DMS79 treated with DMSO at 0.1 percent for 48 hours (cell line): Measurements from ENCODE around the gene TMA7.
"Not testable (repeated sequence)": the region's sequence is repeated elsewhere in the genome, so short reads cannot be mapped to it uniquely, and the experiment has no call there.

Experiments used
- DNase-seq: peaks from one replicate; lab custom pipeline; 2025; lab: John Stamatoyannopoulos, UW

The TMA7 gene

GRCh38 chr3:48436477-48436787 lies 3.6 kb upstream of the TMA7 start:
- DNase-seq = no peak

- DNase-seq = no peak
These were observed 3.2 kb upstream of the TMA7 start for GRCh38 chr3:48436855-48437254.

DNA sequence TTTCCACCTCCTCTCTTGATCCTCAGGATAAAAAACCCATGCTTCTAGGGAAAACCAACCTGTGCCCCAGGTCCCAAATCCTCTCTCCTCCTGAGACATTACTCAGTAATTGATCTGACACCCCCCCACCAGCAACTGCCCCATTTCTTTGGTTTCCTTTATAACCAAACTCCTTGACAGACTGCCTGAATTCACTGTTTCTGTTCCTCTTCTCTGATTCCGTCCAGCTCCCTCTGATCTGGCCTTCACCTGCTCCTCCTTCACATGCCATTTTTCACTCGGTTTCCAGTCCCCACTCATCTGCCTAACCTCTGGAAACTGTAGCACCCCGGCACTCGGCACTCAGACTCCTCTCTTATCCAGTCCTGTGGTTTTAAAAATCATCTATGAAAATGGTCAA lies 2.2 kb upstream of the TMA7 start:
- no peak for DNase-seq

DNA sequence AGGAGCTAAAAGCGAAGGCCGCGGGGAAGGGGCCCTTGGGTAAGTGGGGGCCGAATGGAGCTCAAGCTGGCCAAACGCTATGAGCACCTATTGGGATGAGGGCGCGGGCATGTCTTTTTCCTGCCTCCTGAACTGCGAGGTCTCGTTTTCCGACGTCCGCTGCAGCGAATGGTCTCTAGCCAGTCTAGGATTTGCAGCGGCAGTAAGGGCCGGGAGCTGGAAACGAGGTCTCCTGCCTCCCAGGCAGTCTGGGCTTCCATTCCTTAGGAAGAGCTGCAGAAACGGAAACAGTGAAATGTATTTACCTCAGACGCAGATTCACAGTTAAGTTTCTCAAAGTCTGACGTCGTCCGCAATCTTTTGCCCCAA lies 517 bp downstream of the TMA7 start:
- no peak for DNase-seq

DNA sequence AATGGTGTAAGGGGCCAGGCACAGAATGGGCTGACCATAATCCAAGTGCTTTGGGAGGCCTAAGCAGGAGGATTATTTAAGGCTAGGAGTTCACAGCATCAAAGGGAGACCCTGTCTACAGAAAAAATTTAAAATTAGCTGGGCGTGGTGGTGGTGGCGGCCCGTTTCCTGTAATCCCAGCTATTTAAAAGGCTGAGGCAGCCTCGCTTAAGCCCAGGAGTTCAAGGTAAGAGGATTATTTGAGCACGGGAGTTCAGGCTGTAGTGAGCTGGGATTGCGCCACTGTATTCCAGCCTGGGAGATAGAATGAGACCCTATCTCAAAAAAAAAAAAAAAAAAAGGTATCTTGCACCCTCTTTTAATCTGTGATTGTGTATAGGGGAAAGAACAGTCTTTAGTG lies 1.9 kb downstream of the TMA7 start:
- DNase-seq = no peak

DNA sequence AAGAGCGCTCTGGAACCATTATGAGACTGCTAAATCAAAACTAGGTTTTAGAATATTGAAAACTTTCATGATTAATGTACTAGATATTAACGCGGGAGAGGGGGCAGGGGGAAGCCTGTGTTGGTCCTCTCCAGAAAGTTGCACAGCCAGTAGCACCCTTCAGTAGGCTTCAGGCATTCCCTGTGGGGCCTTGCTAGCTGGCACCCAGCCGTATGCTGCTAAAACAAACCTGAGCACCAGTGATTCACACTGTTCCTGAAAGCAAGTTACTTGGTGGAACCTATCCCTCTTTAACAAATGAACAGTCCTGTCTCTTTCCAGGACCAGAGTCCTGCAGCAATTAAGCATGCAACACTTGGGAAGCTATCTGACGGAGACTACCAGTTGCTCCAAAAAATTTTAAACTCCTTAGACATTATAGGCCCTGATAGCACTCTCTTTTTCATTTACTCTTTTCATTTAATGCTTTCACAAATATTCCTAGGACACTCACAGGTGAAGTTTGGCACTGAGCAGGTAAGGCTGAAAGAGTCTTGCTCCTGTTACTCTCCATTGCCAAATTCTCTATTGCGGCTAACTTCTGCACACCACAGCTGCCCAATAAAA lies 5.3 kb downstream of the TMA7 start:
- no peak for DNase-seq

DNA sequence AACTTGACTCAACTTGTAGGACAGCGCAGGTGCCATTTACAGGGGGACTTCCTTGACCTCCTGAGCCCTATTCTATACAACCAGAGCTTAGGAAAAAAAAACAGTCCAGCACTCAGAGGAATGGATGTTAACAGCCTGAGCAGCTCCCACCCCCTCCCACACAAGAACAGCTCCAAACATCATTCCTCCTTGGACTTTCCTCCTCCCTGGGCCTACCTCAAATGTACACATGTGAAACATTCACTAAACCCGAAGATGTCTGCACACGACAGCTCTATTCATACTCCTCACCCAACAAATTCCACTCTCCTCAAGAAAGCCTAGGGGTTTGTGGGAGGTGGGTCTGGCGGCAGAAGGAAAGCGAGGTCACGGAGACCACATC lies 6.0 kb downstream of the TMA7 start:
- no peak for DNase-seq

DNA sequence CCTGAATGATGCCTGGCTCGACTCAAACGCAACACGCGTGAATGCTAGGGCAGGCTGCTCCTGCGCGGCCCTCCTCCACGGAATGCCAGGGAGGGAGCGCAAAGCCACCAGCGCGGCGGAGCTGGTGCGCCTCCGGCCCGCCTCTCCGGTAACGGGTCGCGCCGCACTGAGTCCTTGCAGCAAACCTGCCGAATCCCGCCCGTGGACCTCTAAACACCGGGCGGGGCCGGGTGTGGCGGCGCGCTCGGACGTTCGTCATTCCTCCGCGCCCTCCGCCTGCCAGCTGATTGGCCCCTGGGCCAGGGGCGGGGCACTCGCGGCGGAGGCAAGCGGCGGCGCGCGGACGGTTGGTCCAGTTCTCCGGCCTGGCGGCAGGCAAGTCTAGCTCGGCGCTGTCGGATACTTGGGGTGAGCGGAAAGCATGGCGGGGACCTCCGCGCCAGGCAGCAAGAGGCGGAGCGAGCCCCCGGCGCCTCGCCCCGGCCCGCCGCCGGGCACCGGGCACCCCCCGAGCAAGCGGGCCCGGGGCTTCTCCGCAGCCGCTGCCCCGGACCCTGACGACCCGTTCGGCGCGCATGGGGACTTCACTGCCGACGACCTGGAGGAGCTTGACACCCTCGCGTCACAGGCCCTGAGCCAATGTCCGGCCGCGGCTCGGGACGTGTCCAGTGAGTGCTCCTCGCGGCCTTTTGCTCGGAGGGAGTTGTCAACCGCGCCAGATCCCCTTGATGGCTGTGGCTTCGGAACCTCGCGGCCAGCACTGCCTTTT lies 6.6 kb downstream of the TMA7 start, which contains the start of gene ATRIP:
ATRIP (plus strand) TSS at position 313 of the 769 bp plus-strand sequence; CDS start at position 422, 109 bp downstream.
- peak; percentile 43 for DNase-seq

GRCh38 chr3:48451270-48451669 lies 11.2 kb downstream of the TMA7 start:
- peak; percentile 48 for DNase-seq

- DNase-seq = no peak
These were observed 16.4 kb downstream of the TMA7 start for GRCh38 chr3:48456456-48456855.

DNA sequence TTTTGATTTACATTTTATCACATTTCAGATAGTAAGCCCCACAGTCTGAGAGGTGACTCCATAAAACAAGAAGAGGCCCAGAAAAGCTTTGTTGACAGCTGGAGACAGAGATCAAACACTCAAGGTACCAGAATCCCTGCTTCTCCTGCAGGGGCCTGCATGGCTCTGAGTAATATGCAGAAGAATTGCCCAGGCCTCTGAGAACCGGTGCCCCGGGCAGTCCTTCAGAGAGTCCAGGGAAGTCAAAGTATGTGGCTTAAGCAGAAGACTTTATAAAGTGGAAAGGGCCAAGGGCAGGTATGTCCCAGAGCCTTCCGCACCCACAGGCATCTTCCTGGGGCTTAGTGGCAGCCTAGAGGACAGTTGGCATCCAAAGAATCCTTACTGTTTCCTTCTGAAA lies 19.3 kb downstream of the TMA7 start:
- DNase-seq = no peak

- no peak for DNase-seq
These were observed 19.9 kb downstream of the TMA7 start for GRCh38 chr3:48459773-48460516.

DNA sequence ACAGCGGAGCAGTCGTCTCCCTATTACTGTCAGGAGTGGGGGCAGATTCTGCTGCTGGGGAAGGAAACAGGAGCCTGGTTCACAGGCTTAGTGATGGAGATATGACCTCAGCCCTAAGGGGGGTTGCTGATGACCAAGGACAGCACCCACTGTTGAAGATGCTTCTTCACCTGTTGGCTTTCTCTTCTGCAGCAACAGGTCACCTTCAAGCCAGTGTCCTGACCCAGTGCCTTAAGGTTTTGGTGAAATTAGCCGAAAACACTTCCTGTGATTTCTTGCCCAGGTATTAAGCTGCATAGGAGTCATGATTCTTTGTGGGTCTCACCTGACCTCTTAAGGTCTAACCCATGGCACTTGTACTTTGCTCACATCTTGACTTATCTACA lies 20.5 kb downstream of the TMA7 start:
- DNase-seq = no peak

- DNase-seq = not testable (repeated sequence)
These were observed 21.7 kb downstream of the TMA7 start for GRCh38 chr3:48461767-48462166.

- DNase-seq = no peak
These were observed 23.6 kb downstream of the TMA7 start for GRCh38 chr3:48463703-48464102.

DNA sequence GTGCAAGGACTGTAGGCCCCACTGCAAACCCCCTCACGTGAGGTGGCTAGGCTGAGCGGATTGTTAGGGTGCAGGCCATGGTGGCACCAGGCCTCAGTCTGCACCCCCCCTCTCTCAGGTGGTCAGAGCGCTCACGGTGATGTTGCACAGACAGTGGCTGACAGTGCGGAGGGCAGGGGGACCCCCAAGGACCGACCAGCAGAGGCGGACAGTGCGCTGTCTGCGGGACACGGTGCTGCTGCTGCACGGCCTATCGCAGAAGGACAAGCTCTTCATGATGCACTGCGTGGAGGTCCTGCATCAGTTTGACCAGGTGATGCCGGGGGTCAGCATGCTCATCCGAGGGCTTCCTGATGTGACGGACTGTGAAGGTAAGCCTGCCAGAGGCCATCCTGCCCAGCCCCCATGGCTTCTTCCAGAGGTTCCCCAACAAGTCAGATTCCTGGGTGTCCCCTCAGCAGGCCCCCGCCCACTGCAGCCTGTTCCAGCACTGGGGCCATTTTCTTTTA lies 24.7 kb downstream of the TMA7 start:
- no peak for DNase-seq

GRCh38 chr3:48465237-48465530 lies 25.1 kb downstream of the TMA7 start:
- DNase-seq = no peak

GRCh38 chr3:48465531-48466378 lies 25.7 kb downstream of the TMA7 start:
- DNase-seq = peak; percentile 66

DNA sequence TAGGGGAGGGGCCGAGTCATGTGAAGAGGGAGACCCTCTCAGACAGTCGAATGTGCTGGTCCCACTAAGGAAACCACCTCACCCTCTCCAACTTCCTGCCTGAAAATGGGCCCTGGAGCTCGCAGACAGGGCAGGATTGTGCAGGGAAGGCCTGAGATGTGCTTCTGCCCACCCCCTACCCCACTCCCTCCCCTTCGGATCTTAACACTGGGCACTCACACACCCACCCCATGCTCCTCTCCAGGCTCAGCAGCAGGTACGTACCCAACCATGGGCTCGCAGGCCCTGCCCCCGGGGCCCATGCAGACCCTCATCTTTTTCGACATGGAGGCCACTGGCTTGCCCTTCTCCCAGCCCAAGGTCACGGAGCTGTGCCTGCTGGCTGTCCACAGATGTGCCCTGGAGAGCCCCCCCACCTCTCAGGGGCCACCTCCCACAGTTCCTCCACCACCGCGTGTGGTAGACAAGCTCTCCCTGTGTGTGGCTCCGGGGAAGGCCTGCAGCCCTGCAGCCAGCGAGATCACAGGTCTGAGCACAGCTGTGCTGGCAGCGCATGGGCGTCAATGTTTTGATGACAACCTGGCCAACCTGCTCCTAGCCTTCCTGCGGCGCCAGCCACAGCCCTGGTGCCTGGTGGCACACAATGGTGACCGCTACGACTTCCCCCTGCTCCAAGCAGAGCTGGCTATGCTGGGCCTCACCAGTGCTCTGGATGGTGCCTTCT lies 26.5 kb downstream of the TMA7 start:
- no peak for DNase-seq

DNA sequence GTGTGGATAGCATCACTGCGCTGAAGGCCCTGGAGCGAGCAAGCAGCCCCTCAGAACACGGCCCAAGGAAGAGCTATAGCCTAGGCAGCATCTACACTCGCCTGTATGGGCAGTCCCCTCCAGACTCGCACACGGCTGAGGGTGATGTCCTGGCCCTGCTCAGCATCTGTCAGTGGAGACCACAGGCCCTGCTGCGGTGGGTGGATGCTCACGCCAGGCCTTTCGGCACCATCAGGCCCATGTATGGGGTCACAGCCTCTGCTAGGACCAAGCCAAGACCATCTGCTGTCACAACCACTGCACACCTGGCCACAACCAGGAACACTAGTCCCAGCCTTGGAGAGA lies 27.0 kb downstream of the TMA7 start:
- no peak for DNase-seq

- DNase-seq = no peak
These were observed 27.6 kb downstream of the TMA7 start for GRCh38 chr3:48467473-48468267.
